Islet of Langerhans (tissue), 1 donor: ENCODE measurements around the gene ASPG.

ENCODE experiments used
- FAIRE-seq: peaks from one replicate; lab custom pipeline; 2011; peaks lifted over from hg19 to GRCh38; lab: Jason Lieb, UNC

The ASPG gene

GRCh38 chr14:104105822-104106470 lies 20.4 kb downstream of the ASPG start:
- FAIRE-seq, result no peak

GRCh38 chr14:104106471-104106991 lies 21.0 kb downstream of the ASPG start:
- no peak for FAIRE-seq

GRCh38 chr14:104107101-104107581 lies 21.6 kb downstream of the ASPG start:
- FAIRE-seq, result no peak

DNA sequence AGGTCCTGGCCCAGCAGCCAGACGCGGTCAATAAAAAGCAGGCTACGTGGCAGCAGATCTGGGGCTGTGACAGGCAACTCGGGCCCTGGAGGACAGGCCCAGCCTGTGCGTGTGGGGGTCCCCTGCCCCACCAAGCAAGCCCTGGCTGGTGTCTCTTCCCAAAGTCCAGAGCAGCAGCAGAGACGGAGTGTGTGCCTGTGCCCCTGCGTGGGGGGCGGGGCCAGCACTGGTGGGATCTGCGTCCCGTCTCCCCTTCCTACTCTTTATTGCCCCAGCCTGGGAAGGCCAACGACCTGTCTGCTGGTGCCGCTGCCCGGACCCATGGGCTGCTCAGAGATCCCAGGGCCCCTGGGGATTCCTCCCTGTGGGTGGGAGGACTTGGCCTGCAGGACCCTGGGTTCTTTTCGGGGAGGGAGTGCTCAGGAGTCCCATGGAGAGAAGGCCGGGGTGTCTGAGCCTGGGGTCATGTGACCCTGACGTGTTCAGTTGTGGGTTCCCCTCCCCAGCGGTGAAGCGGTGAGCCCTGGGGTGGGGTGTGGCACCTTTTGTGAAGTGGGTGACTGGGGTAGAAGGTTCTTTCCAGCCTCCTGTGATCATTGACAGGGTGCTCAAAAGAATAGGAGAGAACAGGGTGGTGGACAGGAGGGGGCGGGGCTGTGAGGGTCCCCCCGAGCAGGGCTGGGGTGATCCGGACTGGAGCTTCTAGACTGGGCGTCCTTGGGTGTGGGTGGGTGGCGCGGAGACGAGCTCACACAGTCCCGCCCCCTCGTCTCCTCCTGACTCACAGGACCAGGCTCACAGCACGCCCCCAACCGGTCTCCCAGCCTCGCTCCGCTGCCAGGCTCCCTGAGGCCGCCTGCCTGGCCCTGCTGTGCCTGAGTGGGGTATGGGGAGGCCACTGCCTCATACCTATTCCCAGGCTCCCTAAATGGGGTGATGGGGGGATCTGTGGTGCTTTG lies 22.4 kb downstream of the ASPG start:
- no peak for FAIRE-seq

DNA sequence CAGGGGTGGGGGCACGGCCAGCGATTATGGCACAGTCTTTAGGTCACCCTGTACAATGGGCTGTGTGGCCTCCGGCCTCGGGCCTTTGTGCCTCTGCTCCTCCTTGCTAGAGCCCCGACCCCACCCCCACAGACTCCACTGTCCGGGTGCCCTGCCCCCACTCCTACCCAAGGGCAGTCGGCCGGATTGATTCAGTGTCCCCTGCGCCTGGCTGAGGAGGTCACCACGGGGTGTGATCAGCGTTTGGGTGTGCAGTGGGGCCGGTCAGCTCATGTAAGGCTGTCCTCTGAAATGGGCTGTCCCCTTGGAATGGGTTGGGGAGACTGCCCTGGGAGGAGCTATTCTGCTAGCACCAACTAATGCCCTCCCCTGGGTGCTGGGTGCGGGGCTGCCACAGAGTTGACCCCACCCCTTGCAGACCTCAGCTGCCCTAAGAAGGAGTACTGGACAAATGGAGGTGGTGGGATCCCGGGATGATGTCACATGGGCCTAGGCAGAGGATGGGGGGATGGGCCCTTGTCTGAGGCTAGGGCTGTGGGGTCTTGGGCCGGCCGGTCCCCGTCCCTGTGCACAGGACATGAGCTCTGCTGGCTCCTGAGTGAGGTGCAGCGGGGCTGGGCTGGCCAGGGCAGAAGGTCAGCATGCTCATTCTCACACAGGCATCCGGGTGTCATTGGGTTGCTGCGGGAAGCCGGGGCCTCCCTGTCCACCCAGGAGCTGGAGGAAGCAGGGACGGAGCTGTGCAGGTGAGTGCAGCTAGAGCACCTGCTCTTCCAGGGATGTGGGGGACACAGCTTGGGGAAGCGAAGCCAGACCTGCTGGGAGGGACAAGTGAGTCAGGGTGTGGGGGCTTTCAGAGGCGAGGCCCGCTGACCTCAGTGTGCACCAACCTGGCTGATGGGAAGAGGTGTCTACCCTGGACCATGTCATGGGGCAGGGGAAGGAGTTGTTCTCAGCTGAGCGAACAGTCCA lies 23.4 kb downstream of the ASPG start:
- FAIRE-seq, result no peak

DNA sequence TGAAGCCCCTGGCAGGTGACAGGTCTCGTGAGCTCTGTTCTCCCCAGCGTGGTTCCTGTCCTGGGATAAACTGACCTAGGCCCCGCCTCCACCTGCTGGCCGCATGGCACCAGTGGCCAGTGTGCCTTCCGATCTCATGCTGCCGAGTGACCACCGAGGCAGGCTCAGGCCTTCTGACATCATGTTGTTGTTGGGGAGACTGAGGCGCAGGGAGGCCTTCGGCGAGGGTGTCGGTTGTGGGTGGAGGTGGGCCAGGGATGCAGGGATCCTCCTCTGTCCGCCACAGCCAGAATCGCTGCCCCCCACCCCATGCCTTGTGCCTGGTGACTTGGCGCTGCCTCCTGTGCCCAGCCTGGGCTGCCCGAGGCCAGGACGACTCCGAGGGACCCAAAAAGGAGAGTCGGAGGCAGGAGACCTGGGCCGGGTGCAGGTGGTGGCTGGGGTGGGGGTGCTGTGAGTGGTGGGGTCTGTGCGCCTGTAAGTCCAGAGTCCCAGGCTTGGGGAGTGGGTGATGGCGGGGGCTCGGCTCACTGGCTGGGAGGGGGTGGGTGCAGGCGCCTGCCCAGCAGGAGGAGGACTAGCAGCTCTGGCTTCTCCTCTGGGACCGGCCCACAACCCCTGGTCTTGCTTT lies 24.3 kb downstream of the ASPG start:
- no peak for FAIRE-seq

- no peak for FAIRE-seq
Observed at GRCh38 chr14:104110491-104111209, 25.1 kb downstream of the ASPG start.

GRCh38 chr14:104111301-104112112 lies 26.0 kb downstream of the ASPG start:
- no peak for FAIRE-seq

DNA sequence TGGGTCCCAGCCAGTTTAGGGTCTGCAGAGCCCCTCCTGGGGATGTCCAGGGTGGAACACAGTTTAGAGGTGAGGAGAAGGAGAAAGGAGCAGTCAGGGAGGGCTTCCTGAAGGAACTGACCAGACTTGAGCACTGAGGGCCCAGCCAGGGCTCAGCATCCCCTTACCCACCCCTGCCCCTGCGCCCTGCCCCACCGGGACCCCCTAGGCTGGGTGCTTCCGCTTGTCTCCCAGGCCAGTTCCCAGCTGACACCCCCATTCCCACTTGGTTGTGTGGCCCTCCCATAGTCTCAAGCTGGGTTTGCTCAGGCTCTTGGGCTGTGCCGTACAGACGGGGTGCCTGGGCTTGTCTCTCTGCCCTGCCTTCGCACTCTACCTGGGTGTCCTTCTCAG lies 26.6 kb downstream of the ASPG start:
- no peak for FAIRE-seq

GRCh38 chr14:104112609-104113571 lies 27.4 kb downstream of the ASPG start:
- no peak for FAIRE-seq

- no peak for FAIRE-seq
Observed at GRCh38 chr14:104113631-104114420, 28.3 kb downstream of the ASPG start.

DNA sequence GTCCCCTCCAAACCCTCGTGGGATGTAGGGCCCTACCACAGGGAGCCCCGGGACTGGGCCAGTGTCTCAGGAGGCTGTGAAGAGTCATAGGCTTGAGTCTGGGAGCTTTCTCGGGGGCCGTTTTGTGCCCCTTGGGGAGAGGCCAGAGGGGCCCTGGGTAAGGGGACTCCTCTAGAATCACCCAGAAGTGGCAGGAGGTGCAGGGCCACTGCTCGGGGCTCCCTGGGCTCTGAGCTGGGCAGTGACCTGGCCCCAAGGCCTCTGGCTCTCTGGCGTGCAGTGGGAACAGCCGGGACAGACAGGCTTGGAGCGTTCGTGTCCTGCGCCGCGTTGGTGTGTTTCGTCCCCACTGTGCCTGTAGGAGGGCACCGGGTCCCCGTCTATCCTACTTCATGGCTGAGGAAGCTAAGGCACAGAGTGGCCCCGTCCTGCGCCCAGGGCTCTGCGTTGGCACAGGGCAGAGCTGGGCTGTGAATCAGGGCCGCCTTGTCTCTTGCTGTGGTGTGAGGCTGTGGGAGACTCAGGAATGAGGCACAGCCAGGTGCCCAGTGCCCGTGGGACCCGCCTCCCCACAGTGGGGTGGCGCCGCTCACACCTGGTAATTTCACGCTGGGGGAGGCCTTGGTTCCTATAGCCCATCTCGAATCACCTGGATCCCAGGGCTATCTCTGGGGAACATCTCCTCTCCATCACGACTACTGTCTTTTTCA lies 29.1 kb downstream of the ASPG start:
- no peak for FAIRE-seq

DNA sequence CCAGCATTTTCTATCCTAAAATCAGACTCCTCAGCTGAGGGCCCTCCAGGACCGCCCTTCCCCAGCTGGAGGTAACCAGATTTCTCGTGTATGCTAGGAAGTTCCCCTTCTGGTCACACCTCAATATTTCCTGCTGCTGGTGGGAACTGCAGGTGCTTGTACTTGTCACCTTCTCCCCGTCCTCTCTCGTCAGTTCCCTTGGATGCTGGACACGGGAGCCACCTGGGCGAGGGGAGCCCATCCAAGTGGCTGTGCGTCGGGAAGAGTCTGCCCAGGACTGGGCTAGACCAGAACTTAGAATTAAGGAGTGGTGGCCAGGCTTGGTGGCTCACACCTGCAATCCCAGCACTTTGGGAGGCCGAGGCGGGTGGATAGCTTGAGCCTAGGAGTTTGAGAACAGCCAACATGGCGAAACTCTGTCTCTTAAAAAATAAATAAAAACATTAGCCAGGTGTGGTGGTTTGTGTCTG lies 29.7 kb downstream of the ASPG start:
- FAIRE-seq, result no peak

DNA sequence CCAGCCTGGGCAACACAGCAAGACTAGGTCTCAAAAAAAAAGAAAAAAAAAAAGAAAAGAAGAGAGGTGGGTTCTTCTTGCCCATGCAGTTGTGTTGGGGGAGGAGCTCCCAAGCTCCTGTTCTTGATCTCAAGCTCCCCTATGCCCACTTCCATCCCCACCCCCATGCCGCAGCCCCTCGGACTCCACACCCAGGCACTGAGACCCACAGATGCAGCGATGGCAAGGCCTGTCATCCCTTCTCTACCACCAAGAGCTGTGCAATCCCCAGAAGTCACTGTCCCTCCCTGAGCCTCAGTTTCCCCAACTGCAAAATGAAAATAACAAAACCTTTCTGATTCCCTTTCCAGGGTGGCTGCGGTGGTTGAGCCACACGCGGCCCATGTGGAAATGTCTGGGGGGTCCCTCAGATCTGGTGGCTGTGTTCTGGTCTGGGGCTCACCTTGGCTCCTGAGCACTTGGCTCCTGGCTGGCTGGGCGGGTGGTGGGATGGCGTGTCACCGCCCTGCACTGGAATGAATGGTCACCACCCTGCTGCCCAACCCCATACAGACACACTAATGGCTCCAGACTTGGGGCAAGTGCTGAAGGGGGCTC lies 30.3 kb downstream of the ASPG start:
- no peak for FAIRE-seq

DNA sequence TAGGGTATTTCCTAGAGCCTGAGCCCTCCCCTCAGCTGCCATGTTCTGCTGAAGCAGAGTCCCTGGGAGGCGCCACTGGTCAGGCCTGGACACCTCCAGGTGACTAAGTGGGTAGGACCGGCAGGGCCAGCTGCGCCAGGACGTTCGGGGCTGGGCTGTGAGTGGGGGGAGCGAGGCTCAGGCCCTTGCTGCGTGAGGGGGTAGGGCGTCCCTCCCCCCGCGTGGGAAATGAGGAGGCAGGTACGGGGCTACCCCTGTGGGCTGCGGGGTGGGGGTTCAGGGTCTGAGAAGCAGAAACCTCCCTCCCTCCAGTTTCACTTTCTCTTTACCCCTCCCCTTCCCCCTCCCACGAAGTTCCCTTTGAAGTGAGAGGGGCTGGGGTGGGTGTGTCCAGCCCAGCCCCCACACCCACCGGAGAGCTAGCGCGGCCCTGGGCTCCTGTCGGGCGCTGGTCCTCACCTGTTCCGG lies 30.8 kb downstream of the ASPG start:
- FAIRE-seq, result no peak

DNA sequence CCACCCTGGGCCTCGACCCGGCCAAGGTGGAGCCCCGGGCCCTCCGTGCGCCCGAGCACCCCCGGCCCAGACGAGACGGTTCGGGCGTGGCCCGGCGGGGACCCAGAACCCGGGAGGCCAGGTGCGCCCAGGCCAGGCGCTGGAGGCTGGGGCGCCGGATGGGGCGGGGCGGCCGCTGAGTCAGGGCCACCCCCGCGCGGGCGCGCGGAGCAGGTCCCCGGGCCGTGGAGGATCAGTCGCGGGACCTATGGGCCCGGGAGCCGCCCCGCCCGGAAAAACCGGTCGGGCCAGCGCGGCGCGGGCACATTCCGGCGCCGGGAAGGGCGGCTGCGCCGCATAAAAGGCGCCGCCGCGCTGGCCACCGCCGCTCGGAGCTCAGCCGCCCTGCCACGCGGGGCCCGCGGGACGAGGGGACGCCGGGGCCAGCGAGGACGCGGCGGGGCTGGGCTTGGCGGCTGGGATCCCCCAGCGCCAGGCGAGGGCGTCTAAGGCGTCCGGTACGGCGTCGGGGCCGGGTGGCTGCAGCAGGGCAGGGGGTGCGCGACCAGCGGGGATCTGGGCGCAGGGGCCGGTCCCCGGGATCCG lies 31.3 kb downstream of the ASPG start:
- no peak for FAIRE-seq
